ENCODE measurements around the gene GLIS1. TPM values are rescaled to one million over a fixed set of nuclear protein-coding genes. Genes with fewer than 3 reads are reported as not detected.

Gene GLIS1
- total and polyA plus RNA-seq, 2 of the 8 experiments (the other 6 are each of a cell fraction or from before 2014, with no cell fraction given): 0.15 to 0.22 TPM

DNA sequence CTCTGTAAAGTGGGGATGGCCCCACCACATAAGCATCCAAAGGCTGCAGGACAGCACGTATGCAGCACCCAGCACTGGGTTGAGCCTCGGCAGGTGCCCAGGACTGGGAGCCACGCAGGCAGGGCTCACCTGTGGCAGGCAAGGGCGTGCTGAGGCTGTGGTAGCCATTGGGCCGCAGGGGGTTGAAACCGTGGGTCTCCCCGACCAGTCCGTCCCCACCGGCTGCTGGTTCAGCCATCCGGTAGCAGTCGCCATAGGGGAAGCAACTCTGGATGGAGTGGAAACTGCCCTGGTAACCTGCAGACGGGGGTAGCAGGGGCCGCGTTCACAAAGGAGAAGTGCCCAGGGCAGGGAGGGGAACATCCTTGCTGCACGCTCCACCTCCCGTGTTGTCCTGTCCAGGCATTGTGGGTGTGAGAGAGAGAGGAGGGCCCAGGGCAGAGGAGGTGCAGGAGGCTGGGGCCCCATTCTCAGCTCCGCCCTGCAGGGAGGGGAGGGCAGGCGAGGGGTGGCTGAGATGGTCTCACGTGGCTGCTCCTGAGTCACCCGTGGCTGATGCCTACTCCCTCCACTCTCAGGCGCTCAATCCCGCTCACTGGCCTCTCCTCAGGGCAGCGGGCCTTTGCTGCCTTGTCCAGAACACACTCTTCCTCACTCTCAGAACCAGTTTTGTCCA lies 229.8 kb downstream of the GLIS1 start (continued):
- TF ChIP-seq, protein P1, sequence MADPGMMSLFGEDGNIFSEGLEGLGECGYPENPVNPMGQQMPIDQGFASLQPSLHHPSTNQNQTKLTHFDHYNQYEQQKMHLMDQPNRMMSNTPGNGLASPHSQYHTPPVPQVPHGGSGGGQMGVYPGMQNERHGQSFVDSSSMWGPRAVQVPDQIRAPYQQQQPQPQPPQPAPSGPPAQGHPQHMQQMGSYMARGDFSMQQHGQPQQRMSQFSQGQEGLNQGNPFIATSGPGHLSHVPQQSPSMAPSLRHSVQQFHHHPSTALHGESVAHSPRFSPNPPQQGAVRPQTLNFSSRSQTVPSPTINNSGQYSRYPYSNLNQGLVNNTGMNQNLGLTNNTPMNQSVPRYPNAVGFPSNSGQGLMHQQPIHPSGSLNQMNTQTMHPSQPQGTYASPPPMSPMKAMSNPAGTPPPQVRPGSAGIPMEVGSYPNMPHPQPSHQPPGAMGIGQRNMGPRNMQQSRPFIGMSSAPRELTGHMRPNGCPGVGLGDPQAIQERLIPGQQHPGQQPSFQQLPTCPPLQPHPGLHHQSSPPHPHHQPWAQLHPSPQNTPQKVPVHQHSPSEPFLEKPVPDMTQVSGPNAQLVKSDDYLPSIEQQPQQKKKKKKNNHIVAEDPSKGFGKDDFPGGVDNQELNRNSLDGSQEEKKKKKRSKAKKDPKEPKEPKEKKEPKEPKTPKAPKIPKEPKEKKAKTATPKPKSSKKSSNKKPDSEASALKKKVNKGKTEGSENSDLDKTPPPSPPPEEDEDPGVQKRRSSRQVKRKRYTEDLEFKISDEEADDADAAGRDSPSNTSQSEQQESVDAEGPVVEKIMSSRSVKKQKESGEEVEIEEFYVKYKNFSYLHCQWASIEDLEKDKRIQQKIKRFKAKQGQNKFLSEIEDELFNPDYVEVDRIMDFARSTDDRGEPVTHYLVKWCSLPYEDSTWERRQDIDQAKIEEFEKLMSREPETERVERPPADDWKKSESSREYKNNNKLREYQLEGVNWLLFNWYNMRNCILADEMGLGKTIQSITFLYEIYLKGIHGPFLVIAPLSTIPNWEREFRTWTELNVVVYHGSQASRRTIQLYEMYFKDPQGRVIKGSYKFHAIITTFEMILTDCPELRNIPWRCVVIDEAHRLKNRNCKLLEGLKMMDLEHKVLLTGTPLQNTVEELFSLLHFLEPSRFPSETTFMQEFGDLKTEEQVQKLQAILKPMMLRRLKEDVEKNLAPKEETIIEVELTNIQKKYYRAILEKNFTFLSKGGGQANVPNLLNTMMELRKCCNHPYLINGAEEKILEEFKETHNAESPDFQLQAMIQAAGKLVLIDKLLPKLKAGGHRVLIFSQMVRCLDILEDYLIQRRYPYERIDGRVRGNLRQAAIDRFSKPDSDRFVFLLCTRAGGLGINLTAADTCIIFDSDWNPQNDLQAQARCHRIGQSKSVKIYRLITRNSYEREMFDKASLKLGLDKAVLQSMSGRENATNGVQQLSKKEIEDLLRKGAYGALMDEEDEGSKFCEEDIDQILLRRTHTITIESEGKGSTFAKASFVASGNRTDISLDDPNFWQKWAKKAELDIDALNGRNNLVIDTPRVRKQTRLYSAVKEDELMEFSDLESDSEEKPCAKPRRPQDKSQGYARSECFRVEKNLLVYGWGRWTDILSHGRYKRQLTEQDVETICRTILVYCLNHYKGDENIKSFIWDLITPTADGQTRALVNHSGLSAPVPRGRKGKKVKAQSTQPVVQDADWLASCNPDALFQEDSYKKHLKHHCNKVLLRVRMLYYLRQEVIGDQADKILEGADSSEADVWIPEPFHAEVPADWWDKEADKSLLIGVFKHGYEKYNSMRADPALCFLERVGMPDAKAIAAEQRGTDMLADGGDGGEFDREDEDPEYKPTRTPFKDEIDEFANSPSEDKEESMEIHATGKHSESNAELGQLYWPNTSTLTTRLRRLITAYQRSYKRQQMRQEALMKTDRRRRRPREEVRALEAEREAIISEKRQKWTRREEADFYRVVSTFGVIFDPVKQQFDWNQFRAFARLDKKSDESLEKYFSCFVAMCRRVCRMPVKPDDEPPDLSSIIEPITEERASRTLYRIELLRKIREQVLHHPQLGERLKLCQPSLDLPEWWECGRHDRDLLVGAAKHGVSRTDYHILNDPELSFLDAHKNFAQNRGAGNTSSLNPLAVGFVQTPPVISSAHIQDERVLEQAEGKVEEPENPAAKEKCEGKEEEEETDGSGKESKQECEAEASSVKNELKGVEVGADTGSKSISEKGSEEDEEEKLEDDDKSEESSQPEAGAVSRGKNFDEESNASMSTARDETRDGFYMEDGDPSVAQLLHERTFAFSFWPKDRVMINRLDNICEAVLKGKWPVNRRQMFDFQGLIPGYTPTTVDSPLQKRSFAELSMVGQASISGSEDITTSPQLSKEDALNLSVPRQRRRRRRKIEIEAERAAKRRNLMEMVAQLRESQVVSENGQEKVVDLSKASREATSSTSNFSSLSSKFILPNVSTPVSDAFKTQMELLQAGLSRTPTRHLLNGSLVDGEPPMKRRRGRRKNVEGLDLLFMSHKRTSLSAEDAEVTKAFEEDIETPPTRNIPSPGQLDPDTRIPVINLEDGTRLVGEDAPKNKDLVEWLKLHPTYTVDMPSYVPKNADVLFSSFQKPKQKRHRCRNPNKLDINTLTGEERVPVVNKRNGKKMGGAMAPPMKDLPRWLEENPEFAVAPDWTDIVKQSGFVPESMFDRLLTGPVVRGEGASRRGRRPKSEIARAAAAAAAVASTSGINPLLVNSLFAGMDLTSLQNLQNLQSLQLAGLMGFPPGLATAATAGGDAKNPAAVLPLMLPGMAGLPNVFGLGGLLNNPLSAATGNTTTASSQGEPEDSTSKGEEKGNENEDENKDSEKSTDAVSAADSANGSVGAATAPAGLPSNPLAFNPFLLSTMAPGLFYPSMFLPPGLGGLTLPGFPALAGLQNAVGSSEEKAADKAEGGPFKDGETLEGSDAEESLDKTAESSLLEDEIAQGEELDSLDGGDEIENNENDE (IDR thresholded peaks at IDR 0.05; ENCODE audit: insufficient replicate concordance, low read length): no peak
- no peak for TF ChIP-seq CBX8 (IDR thresholded peaks at IDR 0.05; ENCODE audit: borderline replicate concordance, low read depth, low read length)
- no peak for TF ChIP-seq POLR2AphosphoS5 (IDR thresholded peaks at IDR 0.05; ENCODE audit: low read depth, low read length)
- TF ChIP-seq TAF7 (optimal IDR thresholded peaks at IDR 0.05; ENCODE audit: borderline replicate concordance, low read depth, low read length): no peak
- TF ChIP-seq EZH2 (IDR thresholded peaks at IDR 0.05; ENCODE audit: low read depth, low read length, severe bottlenecking): no peak
- TF ChIP-seq TBP (IDR thresholded peaks at IDR 0.05; ENCODE audit: low read depth, low read length): no peak

All from H1 (cell line).